Psoas muscle (tissue), 8 donors: ENCODE results near the gene NDUFV1. TPM values are rescaled to one million over a fixed set of nuclear protein-coding genes. Genes with fewer than 3 reads are reported as not detected.
A peak's percentile ranks its signal among the peaks of the same experiment; 100 is the strongest.
"Not testable (repeated sequence)": the region's sequence is repeated elsewhere in the genome, so short reads cannot be mapped to it uniquely, and the experiment has no call there.

Source experiments
- ATAC-seq, 4 donors: fragments of 200-7000 bp; cut with Tn5 transposase; one replicate each; pipeline ENCODE4 v1.9.1; 2020; ENCODE audit warnings: moderate library complexity in 3 of 4, mild to moderate bottlenecking in 2 of 4
- DNase-seq, 2 donors: peaks; one replicate each; pipeline ENCODE4 v3.0.0-alpha.2; 2020
- H3K27ac ChIP-seq: fragments of 200-600 bp; one replicate; pipeline ENCODE4 v1.8.0; 2022
- H3K27me3 ChIP-seq, 3 donors: fragments of 200-600 bp in 1 of 3; one replicate each; pipeline versions ENCODE4 v1.6.1 to v1.8.0; 2013 to 2022; ENCODE audit warnings: low read length in 2 of 3, mild to moderate bottlenecking in 2 of 3, moderate library complexity in 1 of 3; ENCODE audit not compliant: insufficient read depth in 3 of 3
- H3K36me3 ChIP-seq, 2 donors: fragments of 200-600 bp in 1 of 2; one replicate each; pipeline versions ENCODE4 v1.6.1 to v1.8.0; 2013 to 2022; ENCODE audit warnings: low read depth in 1 of 2, mild to moderate bottlenecking in 1 of 2, moderate library complexity in 1 of 2; ENCODE audit not compliant: insufficient read depth in 1 of 2
- H3K4me1 ChIP-seq: fragments of 200-600 bp; one replicate; pipeline ENCODE4 v1.8.0; 2022
- H3K4me3 ChIP-seq: fragments of 200-600 bp; one replicate; pipeline ENCODE4 v1.8.0; 2022; ENCODE audit warnings: mild to moderate bottlenecking
- H3K9me3 ChIP-seq: fragments of 200-600 bp; one replicate; pipeline ENCODE4 v1.8.0; 2022
- CTCF ChIP-seq: fragments of 200-600 bp; IDR thresholded peaks from one replicate; pipeline ENCODE4 v1.8.0; 2022; ENCODE audit warnings: antibody characterized with exemption
- WGBS, 3 donors: extraction: QIAGEN DNeasy Blood & Tissue Kit; methylation state at CpG; one replicate each; pipeline versions ENCODE4 v1.1.6 to v1.1.7; 2013; 5-methylcytosine and 5-hydroxymethylcytosine counted together
- intact Hi-C, 2 donors: fragments of 100-400 bp; cut with DNase I; formaldehyde crosslinking; loops; one replicate each; pipeline versions ENCODE4 v1.11.0 to v1.14.2; 2022
- polyA plus RNA-seq, 3 donors: library from polyadenylated mRNA; stranded (reverse); fragments of 200-250 nt; gene quantifications; one replicate each; pipeline ENCODE4 v1.2.3, GENCODE V29; 2013
- total RNA-seq, 4 donors: library from RNA; stranded (reverse); fragmentation: NEBNext Ultra II Directional in 2 of 4; extraction: Animal tissue kit (Norgen Biotek cat#: 25700) in 2 of 4; gene quantifications; one replicate each; pipeline versions ENCODE4 v1.2.1 to v1.2.4, GENCODE V29; 2021 to 2023
- donor health status: healthy with polysubstance abuse.
- donor health status: DM: no; HTN: no; CAD: no; lungs with moderate emphysema.
- donor health status: Bipolar disorder and iron deficiency.
- donor health status: healthy.
- donor health status: DM: yes; HTN: yes; CAD: no.
- donor health status: DM: no; HTN: no; CAD: no.
- donor health status: DM: no; HTN: no; CAD: no.
- donor health status: DM: yes; HTN: yes; CAD: no.

Gene NDUFV1
- total and polyA plus RNA-seq, 7 donors: 248 to 413 (median 332) TPM

DNA sequence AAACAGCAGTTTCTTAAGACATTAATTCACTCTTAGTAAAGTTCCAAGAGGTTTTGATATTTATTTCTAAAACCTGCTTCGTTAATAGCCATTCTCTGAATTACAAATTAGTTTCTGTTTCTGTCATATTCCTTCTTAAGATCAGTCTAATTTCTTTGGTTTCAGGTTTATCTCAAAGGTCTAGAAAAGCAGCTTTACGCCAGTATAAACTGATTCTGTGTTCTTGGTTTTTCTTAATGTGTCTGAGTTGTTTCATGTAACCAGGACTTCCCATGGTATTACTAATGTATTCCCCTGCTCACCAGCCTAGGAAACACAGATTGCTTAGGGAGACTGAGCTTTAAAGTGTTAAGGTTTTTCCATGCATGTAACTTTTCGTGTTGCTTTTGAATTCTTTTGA is 50.6 kb downstream of the NDUFV1 start:
- intact Hi-C loops: loop anchor here (5.0 kb wide), 2 partner anchors 40 to 85 kb away; no protein-coding TSS in a partner anchor
- WGBS, 3 donors: 38 to 43% (median 40%) methylated on average over 3 of the region's 3 CpGs
- no peak overlapping the region for H3K27ac ChIP-seq

GRCh38 chr11:67659651-67660165 is 53.0 kb downstream of the NDUFV1 start:
- not testable (repeated sequence) for H3K4me3 ChIP-seq, H3K4me1 ChIP-seq, H3K9me3 ChIP-seq, DNase-seq, H3K36me3 ChIP-seq, H3K27me3 ChIP-seq, H3K27ac ChIP-seq, ATAC-seq
- peak; percentile 30 for TF ChIP-seq CTCF
- intact Hi-C loops: loop anchor here (5.0 kb wide), 3 partner anchors 32 to 87 kb away; partner anchors contain the start of gene NUDT8 (in 2 of the 2)
- WGBS, 3 donors: 59 to 64% (median 63%) methylated on average over 5 of the region's 5 CpGs

More for the DNA sequence above, 50.6 kb downstream of the NDUFV1 start:
- no peak overlapping the region for H3K4me3 ChIP-seq
- no peaks in the 10 kb centered on the region for H3K4me1 ChIP-seq
- no peaks in the 10 kb centered on the region for H3K36me3 ChIP-seq
- no peaks in the 10 kb centered on the region for H3K9me3 ChIP-seq
- no peaks in the 10 kb centered on the region for H3K27me3 ChIP-seq
- DNase-seq: no peak
- no peak for ATAC-seq
- TF ChIP-seq CTCF: no peak

DNA sequence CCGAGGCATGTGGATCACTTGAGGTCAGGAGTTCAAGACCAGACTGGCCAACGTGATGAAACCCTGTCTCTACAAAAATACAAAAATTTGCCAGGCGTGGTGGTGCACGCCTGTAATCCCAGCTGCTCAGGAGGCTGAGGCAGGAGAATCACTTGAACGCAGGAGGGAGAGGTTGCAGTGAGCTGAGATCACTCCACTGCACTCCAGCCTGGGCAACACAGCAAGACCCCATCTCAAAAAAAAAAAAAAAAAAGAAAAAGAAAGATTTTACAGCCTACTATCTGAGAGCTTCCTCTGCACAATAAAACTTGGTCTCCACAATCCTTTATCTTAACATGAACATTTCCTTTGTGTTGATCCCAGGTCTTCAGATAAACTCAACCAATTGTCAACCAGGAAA is 54.0 kb downstream of the NDUFV1 start:
- H3K4me3 ChIP-seq, H3K4me1 ChIP-seq, DNase-seq, H3K36me3 ChIP-seq, ATAC-seq, H3K9me3 ChIP-seq, H3K27me3 ChIP-seq, H3K27ac ChIP-seq: not testable (repeated sequence)
- intact Hi-C loops: loop anchor here (5.0 kb wide), 1 partner anchor 33 kb away; the partner anchor contains the start of gene NUDT8 (in 2 of the 2)
- WGBS, 3 donors: 63 to 71% (median 67%) methylated on average over 5 of the region's 5 CpGs

Other genes with a start within 250 kb of the NDUFV1 start
- gene CLCF1, start 233.3 kb upstream of the NDUFV1 start, total RNA-seq: 1 to 10 TPM in 1 of 4 donors, under 1 TPM in 3; 0.44 to 1.5 (median 0.82) TPM
- 1 to 10 TPM in 1 of 3 donors, under 1 TPM in 2; 0.47 to 6.5 (median 0.62) TPM for gene CLCF1, start 233.3 kb upstream of the NDUFV1 start, polyA plus RNA-seq
- 1 to 10 TPM; 1.8 to 6.7 (median 5.8) TPM for gene RAD9A, start 214.9 kb upstream of the NDUFV1 start, total RNA-seq
- 10 to 100 TPM in 2 of 3 donors, 1 to 10 TPM in 1; 7.1 to 12.3 (median 10.1) TPM for gene RAD9A, start 214.9 kb upstream of the NDUFV1 start, polyA plus RNA-seq
- gene PPP1CA, start 205.1 kb upstream of the NDUFV1 start, total RNA-seq: 100 to 1,000 TPM in 1 of 4 donors, 10 to 100 TPM in 3; 72.6 to 113 (median 86.6) TPM
- 100 to 1,000 TPM; 108 to 191 (median 147) TPM for gene PPP1CA, start 205.1 kb upstream of the NDUFV1 start, polyA plus RNA-seq
- gene TBC1D10C, start 202.9 kb upstream of the NDUFV1 start, total RNA-seq: 1 to 10 TPM in 3 of 4 donors, under 1 TPM in 1; 0.65 to 1.6 (median 1.2) TPM
- under 1 TPM; 0.25 to 0.52 (median 0.34) TPM for gene TBC1D10C, start 202.9 kb upstream of the NDUFV1 start, polyA plus RNA-seq
- 10 to 100 TPM in 2 of 4 donors, 1 to 10 TPM in 2; 7.0 to 27.5 (median 10.0) TPM for gene CARNS1, start 191.3 kb upstream of the NDUFV1 start, total RNA-seq
- 1 to 10 TPM; 2.1 to 5.9 (median 4.2) TPM for gene CARNS1, start 191.3 kb upstream of the NDUFV1 start, polyA plus RNA-seq
- gene RPS6KB2, start 178.4 kb upstream of the NDUFV1 start, total RNA-seq: 10 to 100 TPM; 23.1 to 34.3 (median 26.8) TPM
- 10 to 100 TPM; 25.6 to 64.6 (median 33.1) TPM for gene RPS6KB2, start 178.4 kb upstream of the NDUFV1 start, polyA plus RNA-seq
- gene PTPRCAP, start 169.3 kb upstream of the NDUFV1 start, total RNA-seq: 1 to 10 TPM in 3 of 4 donors, under 1 TPM in 1; 0.89 to 1.4 (median 1.0) TPM
- gene PTPRCAP, start 169.3 kb upstream of the NDUFV1 start, polyA plus RNA-seq: 1 to 10 TPM in 1 of 3 donors, under 1 TPM in 2; 0.25 to 1.3 (median 0.65) TPM
- gene CORO1B, start 163.5 kb upstream of the NDUFV1 start, total RNA-seq: 10 to 100 TPM in 3 of 4 donors, 1 to 10 TPM in 1; 8.7 to 13.1 (median 11.5) TPM
- 10 to 100 TPM; 10.6 to 18.1 (median 16.7) TPM for gene CORO1B, start 163.5 kb upstream of the NDUFV1 start, polyA plus RNA-seq
- under 1 TPM in 1 of 4 donors, not detected in 3; 0.19 TPM for gene GPR152, start 154.2 kb upstream of the NDUFV1 start, total RNA-seq
- not detected for gene GPR152, start 154.2 kb upstream of the NDUFV1 start, polyA plus RNA-seq
- 1 to 10 TPM in 3 of 4 donors, under 1 TPM in 1; 0.93 to 1.9 (median 1.5) TPM for gene CABP4, start 151.6 kb upstream of the NDUFV1 start, total RNA-seq
- under 1 TPM; 0.35 to 0.89 (median 0.61) TPM for gene CABP4, start 151.6 kb upstream of the NDUFV1 start, polyA plus RNA-seq
- gene TMEM134, start 137.7 kb upstream of the NDUFV1 start, total RNA-seq: 10 to 100 TPM; 57.1 to 83.2 (median 66.2) TPM
- 100 to 1,000 TPM in 1 of 3 donors, 10 to 100 TPM in 2; 81.7 to 121 (median 87.8) TPM for gene TMEM134, start 137.7 kb upstream of the NDUFV1 start, polyA plus RNA-seq
- gene AIP, start 123.9 kb upstream of the NDUFV1 start, total RNA-seq: 10 to 100 TPM; 25.3 to 42.7 (median 29.9) TPM
- gene AIP, start 123.9 kb upstream of the NDUFV1 start, polyA plus RNA-seq: 10 to 100 TPM; 57.4 to 71.5 (median 57.7) TPM
- 10 to 100 TPM in 2 of 4 donors, 1 to 10 TPM in 2; 6.7 to 16.1 (median 9.6) TPM for gene PITPNM1, start 101.6 kb upstream of the NDUFV1 start, total RNA-seq
- 10 to 100 TPM in 1 of 3 donors, 1 to 10 TPM in 2; 2.3 to 11.3 (median 5.1) TPM for gene PITPNM1, start 101.6 kb upstream of the NDUFV1 start, polyA plus RNA-seq
- gene CDK2AP2, start 98.8 kb upstream of the NDUFV1 start, total RNA-seq: 10 to 100 TPM; 16.3 to 18.5 (median 18.1) TPM
- gene CDK2AP2, start 98.8 kb upstream of the NDUFV1 start, polyA plus RNA-seq: 10 to 100 TPM; 31.9 to 72.3 (median 48.0) TPM
- gene CABP2, start 83.5 kb upstream of the NDUFV1 start, total RNA-seq: not detected
- gene CABP2, start 83.5 kb upstream of the NDUFV1 start, polyA plus RNA-seq: not detected
- gene GSTP1, start 23.1 kb upstream of the NDUFV1 start, total RNA-seq: 100 to 1,000 TPM; 224 to 364 (median 274) TPM
- 100 to 1,000 TPM; 279 to 410 (median 383) TPM for gene GSTP1, start 23.1 kb upstream of the NDUFV1 start, polyA plus RNA-seq
- gene NUDT8, start 23.0 kb downstream of the NDUFV1 start, total RNA-seq: 10 to 100 TPM; 19.0 to 37.0 (median 31.8) TPM
- 10 to 100 TPM; 28.5 to 52.2 (median 48.9) TPM for gene NUDT8, start 23.0 kb downstream of the NDUFV1 start, polyA plus RNA-seq
- gene TBX10, start 32.8 kb downstream of the NDUFV1 start, total RNA-seq: not detected
- gene TBX10, start 32.8 kb downstream of the NDUFV1 start, polyA plus RNA-seq: under 1 TPM in 1 of 3 donors, not detected in 2; 0.01 TPM
- not detected for gene ACY3, start 43.8 kb downstream of the NDUFV1 start, total RNA-seq
- under 1 TPM in 1 of 3 donors, not detected in 2; 0.04 TPM for gene ACY3, start 43.8 kb downstream of the NDUFV1 start, polyA plus RNA-seq
- gene ALDH3B2, start 67.7 kb downstream of the NDUFV1 start, total RNA-seq: not detected
- gene ALDH3B2, start 67.7 kb downstream of the NDUFV1 start, polyA plus RNA-seq: not detected